WI38 (cell line): ENCODE results near the gene BMPR1A.

Source experiments
- H3K4me3 ChIP-seq: 2 replicates; pipeline ENCODE4 v1.5.1; 2011; ENCODE audit warnings: low read depth, mild to moderate bottlenecking, control low read depth, low read length
- TF ChIP-seq, protein P1 (sequence below): IDR thresholded peaks from 2 replicates; pipeline ENCODE4 v1.5.1; 2012; ENCODE audit warnings: low read depth, mild to moderate bottlenecking, control low read depth, low read length

Gene BMPR1A

DNA sequence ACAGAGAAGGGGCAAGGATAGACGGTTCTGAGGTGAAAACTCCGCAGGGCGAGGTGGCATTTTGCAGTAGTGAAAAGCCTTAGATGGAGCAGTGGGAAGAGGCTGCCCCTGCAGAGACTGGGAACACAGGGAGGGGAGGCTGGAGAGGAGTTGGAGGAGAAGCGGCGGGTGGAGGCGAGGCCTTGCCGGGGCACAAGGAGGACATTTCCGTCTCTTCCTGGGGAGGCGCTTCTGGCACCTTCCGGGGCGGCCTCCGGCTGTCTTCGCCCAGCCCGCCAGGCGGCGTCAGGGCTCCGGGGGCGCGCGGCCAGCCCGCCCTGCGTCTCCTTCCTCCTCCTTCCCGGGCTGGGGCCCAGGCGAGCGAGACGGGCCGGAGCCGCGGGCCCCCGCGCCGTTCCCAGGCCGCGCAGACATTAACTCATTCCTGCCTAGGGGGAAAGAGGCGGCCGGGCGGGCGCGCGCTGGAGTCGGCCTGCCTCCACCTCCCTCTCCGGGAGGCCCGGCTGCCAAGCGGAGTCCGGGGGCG, 45.4 kb upstream of the BMPR1A start:
- TF ChIP-seq, protein P1, sequence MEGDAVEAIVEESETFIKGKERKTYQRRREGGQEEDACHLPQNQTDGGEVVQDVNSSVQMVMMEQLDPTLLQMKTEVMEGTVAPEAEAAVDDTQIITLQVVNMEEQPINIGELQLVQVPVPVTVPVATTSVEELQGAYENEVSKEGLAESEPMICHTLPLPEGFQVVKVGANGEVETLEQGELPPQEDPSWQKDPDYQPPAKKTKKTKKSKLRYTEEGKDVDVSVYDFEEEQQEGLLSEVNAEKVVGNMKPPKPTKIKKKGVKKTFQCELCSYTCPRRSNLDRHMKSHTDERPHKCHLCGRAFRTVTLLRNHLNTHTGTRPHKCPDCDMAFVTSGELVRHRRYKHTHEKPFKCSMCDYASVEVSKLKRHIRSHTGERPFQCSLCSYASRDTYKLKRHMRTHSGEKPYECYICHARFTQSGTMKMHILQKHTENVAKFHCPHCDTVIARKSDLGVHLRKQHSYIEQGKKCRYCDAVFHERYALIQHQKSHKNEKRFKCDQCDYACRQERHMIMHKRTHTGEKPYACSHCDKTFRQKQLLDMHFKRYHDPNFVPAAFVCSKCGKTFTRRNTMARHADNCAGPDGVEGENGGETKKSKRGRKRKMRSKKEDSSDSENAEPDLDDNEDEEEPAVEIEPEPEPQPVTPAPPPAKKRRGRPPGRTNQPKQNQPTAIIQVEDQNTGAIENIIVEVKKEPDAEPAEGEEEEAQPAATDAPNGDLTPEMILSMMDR, result peak; percentile 75
- H3K4me3 ChIP-seq, result peak overlapping the region; percentile 63

DNA sequence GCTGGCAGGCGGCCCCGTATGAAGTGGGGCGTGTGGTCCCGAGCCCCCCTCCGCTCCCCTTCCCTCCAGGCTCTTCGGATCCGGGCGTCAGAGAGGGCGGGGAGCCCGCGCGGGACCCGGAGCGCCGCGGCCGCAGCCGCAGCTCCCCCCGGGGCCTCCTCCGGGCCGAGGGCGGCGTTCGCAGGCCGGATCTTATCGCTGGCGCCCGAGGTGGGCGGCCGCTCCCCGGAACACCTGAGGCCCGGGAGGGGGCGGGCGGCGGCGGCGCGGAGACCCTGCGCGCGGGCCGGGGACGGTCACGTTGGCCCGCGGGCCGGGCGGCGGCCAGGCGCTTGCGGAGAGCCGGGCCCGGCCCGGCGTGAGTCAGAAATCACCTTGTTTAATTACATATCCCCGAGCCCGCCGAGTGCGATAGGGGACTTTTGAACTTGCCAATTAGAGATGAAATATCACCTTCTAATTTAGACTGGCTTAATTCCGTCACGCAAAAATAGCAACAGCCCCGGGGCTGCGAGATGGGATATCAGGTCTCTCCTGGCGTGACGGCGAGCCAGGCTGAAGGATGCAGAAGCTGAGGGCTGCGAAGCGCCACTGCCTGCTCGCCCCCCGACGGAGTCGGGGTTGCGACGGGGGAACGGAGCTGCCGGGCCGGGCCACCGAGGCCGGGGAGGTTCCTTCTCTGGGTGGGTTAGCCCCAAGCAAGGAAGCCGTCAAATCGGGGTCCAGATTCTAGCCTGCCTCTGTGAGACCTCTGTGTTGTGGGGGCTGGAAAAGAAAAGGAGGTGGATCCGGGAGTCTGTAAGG, 44.7 kb upstream of the BMPR1A start:
- TF ChIP-seq, protein P1, result no peak
- H3K4me3 ChIP-seq, result peak overlapping the region; percentile 63

DNA sequence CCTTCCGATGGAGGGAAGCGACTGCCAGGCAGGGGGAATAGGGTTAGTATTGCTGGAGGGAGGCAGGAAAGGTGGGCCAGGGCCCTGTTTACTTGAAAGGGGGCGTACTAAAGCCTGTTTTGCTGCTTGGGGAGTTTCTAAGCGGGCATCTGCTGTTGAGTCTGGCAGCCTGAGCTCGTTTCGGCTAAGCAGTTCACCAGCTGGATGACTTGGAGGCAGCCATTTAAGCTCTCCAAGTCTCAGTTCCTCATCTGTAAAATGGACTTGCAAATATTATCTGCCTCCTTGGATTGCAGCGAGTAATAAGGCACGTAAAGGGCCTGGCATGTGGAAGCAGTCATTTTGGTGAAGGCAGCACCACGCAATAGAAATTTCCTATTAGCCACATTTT, 44.1 kb upstream of the BMPR1A start:
- TF ChIP-seq, protein P1, result no peak
- H3K4me3 ChIP-seq, result peak overlapping the region; percentile 63

DNA sequence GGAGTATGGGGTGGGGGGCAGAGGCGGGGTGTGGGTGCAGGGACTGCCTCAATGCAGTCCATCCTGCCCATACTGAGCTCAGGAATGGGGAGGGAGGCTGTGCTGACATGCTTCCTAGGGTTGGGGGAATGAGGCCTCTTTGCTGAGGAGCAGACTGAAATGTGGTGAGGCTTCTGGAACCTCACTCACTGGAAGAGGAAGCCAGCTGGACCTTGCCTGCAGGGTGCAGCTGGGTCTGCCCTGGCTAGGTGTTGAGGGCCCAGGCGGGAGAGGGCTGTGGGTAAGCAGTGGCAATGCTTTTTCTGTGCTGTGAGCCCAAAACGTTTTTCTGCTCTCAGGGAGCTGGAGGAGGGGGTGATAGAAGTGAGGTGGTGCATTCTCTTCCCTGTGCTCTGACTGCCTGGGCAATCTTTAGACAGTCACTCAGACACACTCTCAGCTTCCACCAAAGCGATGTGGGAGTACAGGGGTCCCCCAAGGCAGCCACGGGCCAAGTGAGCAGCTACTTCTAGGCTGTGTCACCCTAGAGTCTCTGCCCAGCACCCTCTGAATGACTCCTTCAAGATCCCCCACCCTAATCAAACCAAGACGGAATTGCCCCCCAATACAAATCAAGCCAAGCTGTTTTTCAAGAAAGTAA, 41.1 kb upstream of the BMPR1A start:
- TF ChIP-seq, protein P1, result no peak

DNA sequence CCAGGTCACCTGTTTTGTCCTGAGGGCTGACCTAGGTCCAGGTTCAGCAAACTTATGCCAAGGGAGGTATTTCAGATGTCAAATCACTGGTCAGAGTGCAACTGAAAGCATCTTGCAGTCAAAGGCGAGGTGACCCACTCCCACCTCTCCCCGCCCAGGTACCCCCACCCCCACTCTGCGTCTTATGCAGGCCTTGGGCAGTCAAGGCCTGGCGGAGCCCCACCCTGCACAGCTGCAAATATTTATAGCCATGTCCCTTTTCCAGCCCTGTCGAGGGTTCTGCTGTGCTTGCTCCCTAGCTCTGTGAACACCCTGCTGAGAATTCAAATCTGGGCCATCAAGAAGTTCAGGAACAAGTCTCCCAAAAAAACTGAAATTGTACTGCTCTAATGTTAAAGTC, 40.6 kb upstream of the BMPR1A start:
- no peak overlapping the region for H3K4me3 ChIP-seq
- TF ChIP-seq, protein P1, result no peak

More for the DNA sequence above, 41.1 kb upstream of the BMPR1A start:
- no peak overlapping the region for H3K4me3 ChIP-seq

DNA sequence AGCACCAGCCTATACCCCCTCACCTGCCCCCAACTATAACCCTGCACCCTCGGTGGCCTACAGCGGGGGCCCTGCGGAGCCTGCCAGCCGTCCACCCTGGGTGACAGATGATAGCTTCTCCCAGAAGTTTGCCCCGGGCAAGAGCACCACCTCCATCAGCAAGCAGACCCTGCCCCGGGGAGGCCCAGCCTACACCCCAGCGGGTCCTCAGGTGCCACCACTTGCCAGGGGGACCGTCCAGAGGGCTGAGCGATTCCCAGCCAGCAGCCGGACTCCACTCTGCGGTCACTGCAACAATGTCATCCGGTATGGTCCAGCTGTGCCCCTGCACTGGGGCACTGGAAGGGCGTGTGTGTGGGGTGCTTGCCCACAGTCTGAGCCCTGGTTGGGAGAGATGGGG, 40.0 kb upstream of the BMPR1A start:
- no peak overlapping the region for H3K4me3 ChIP-seq
- TF ChIP-seq, protein P1, result no peak

DNA sequence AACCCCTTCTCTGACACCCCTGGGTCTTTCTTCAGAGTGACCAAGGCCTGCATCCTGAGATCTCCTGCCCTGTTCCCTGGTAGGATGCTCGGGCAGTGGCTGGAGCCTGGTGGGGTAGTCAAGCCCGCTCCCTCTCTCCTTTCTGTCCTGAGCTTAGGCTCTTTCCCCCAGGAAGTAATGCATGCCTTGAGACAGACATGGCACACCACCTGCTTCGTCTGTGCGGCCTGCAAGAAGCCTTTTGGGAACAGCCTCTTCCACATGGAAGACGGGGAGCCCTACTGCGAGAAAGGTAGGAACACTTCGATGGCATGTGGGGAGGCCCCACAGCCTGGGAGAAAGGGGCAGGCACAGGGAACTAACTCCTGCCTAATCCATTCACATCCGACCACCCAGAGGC, 37.9 kb upstream of the BMPR1A start:
- TF ChIP-seq, protein P1, result no peak
- no peak overlapping the region for H3K4me3 ChIP-seq
